WTC11 (cell line): ENCODE results near the gene TOM1L2.

Source experiments
- CTCF ChIP-seq: fragments of 200-600 bp; IDR thresholded peaks from 2 replicates; pipeline ENCODE4 v1.8.0; 2022; ENCODE audit warnings: antibody characterized with exemption
- TEAD4 ChIP-seq: sonication (generic); formaldehyde crosslinking; IDR thresholded peaks from 2 replicates; pipeline ENCODE4 v1.8.0; 2022; ENCODE audit warnings: mild to moderate bottlenecking, missing genetic modification reagents
- ZNF281 ChIP-seq: sonication (generic); formaldehyde crosslinking; IDR thresholded peaks from 2 replicates; pipeline ENCODE4 v1.8.0; 2023; ENCODE audit warnings: mild to moderate bottlenecking, missing genetic modification reagents

DNA sequence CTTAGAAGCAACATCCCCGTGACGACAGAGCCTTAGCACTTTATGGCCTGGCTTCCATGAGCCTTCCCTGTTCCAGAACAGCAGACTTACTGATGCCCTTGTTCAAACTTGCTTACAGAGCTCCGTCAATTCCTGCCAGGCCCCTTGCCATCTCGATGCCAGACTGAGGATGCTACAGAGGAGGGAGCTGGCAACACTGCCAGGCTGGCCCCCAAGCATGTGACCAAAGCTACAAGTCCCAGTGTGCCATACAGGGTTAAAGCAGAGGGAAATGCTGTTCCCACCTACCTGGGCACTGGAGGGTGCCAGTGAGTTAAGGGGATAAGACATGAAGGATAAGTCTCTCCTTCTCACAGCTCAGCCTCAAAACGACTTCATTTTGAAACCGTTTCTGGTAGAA, 102.0 kb downstream of the TOM1L2 start:
- TF ChIP-seq TEAD4 (CRISPR knock-in tag), result no peak
- no peak for TF ChIP-seq ZNF281 (CRISPR knock-in tag)
- no peak for TF ChIP-seq CTCF
